BJ (cell line): ENCODE measurements around the gene CLEC3A. TPM values are rescaled to one million over a fixed set of nuclear protein-coding genes. Genes with fewer than 3 reads are reported as not detected.
"Not testable (repeated sequence)": the region's sequence is repeated elsewhere in the genome, so short reads cannot be mapped to it uniquely, and the experiment has no call there.

Experiments used
- CTCF ChIA-PET: fragments of 350-600 bp; formaldehyde crosslinking; extraction: SDS; loops from one replicate; lab custom pipeline; 2021; ENCODE audit warnings: antibody characterized with exemption, inconsistent platforms; lab: Yijun Ruan, JAX
- POLR2A ChIA-PET: fragments of 300-600 bp; sonication (Branson Sonifier 250); formaldehyde crosslinking; extraction: SDS; loops from one replicate; lab custom pipeline; 2021; ENCODE audit warnings: antibody characterized with exemption; lab: Charles Lee
- DNase-seq: peaks from one replicate; pipeline ENCODE4 v3.0.0-alpha.2; 2011; ENCODE audit warnings: low read depth
- H3K27me3 ChIP-seq: 2 replicates; pipeline ENCODE4 v1.6.0; 2011; ENCODE audit warnings: low read length; ENCODE audit not compliant: control insufficient read depth, insufficient read depth
- H3K36me3 ChIP-seq: 2 replicates; pipeline ENCODE4 v1.5.1; 2011; ENCODE audit warnings: low read length; ENCODE audit not compliant: control insufficient read depth, insufficient read depth
- H3K4me3 ChIP-seq: 2 replicates; pipeline ENCODE4 v1.5.1; 2011; ENCODE audit warnings: low read depth, mild to moderate bottlenecking, control low read depth, low read length
- polyA plus RNA-seq: library from polyadenylated mRNA; depleted of rRNA; stranded (reverse); fragments of >200 nt; gene quantifications from 2 replicates; pipeline ENCODE4 v1.2.3, GENCODE V29; 2011
- TF ChIP-seq, protein P1 (sequence below): IDR thresholded peaks from 2 replicates; pipeline ENCODE4 v1.5.1; 2011; ENCODE audit warnings: low read depth, mild to moderate bottlenecking, control low read depth, inconsistent platforms, low read length, moderate library complexity; ENCODE audit not compliant: insufficient read depth

Gene CLEC3A
- polyA plus RNA-seq, 1 experiment: not detected

DNA sequence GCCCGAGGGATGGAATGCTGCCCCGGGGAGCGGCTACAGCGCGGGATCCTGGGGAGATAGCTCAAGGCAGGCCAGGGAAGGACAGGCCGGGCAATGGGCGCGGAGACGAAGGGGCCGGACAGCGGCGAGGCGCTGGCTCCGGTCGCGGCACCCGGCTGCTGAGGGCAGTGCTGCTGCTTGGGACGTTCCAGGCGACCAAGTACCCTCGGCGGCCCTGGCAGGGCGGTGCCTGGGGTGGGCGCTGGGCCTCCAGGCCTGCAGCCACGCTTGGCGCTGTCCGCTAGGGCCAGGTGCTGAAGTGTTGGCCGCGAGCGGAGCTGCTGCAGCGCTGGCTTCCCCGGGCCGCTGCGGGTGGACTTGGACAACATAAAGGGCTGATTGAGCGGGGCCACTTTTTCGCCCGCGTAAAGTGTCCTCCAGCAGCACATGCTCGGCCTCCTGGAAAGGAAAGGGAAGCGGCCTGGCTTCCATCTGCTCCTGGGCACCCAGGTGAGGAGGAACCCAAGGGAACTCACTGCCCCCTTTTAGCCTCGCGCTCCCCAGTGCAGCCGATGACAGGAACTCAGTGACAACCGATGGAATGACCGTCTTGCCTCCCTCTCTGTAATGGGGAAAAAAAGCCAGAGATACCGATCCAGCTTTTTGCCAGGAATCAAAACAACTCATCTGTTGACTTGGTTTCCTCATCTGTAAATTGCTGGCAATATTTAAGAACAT, 23.7 kb downstream of the CLEC3A start:
- ChIA-PET CTCF (no interaction called here), POLR2A (no interaction called here)
- TF ChIP-seq, protein P1, sequence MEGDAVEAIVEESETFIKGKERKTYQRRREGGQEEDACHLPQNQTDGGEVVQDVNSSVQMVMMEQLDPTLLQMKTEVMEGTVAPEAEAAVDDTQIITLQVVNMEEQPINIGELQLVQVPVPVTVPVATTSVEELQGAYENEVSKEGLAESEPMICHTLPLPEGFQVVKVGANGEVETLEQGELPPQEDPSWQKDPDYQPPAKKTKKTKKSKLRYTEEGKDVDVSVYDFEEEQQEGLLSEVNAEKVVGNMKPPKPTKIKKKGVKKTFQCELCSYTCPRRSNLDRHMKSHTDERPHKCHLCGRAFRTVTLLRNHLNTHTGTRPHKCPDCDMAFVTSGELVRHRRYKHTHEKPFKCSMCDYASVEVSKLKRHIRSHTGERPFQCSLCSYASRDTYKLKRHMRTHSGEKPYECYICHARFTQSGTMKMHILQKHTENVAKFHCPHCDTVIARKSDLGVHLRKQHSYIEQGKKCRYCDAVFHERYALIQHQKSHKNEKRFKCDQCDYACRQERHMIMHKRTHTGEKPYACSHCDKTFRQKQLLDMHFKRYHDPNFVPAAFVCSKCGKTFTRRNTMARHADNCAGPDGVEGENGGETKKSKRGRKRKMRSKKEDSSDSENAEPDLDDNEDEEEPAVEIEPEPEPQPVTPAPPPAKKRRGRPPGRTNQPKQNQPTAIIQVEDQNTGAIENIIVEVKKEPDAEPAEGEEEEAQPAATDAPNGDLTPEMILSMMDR: no peak
- no peaks in the 10 kb centered on the region for H3K36me3 ChIP-seq
- no peak for DNase-seq
- H3K27me3 ChIP-seq: no peaks in the 10 kb centered on the region
- H3K4me3 ChIP-seq: no peak overlapping the region

DNA sequence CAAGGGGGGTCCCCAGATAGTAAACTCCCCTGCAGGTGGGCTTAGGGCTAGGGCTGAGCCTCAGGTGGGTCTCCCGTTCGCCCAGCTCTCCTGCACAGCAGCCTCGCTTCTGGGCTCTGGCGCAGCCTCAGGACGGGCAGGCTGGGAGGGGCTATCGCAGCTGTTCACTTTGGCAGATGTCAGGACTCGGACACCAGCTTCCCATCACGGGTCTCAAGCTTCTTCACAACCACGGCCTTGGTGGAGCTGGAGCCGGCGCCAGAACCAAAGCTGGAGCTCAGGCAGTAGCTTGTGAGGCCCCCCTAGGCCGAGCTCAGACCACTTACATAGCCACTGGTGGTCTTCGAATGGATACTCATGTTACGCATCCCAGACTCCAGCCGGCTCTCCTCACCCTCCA, 26.0 kb downstream of the CLEC3A start:
- no peak for DNase-seq
- POLR2A ChIA-PET: no interaction called here
- TF ChIP-seq, protein P1: no peak
- H3K36me3 ChIP-seq: no peaks in the 10 kb centered on the region
- no peak overlapping the region for H3K4me3 ChIP-seq
- no peaks in the 10 kb centered on the region for H3K27me3 ChIP-seq
- CTCF ChIA-PET: interaction anchor here (0.7 kb wide), 1 partner anchor 12 kb away, joined by 3 read pairs; no protein-coding TSS in a partner anchor

DNA sequence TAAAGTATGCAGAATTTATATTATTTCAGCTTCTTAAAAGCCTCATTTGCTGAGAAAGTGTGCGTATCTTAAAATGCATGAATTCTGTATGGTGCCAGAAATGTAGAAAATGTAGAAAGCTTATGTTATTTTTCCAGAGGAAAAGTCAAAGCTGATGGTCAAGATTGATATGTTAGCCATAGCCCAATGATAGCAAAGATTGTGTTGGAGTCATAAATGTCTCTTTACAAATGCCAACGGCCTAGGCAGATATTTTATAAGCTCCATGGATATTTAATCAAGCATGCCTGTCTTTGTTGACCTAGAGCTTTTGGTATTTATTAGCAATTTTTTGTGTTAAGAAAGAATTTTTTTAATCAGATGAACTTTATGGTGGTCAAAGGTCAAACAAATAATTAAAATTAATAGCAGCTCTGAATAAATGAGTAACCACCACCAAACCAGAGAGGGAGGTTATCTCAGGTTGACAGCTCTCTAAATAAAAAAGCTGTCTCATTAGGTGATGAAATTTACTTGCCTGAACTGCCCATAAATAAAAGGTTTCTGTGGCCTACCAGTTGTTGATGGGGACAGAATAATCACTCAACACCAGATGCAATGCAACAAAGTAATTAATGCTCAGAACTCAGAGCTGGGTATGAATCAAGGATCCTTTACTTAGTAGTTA, 28.5 kb downstream of the CLEC3A start:
- TF ChIP-seq, protein P1: no peak
- Histone ChIP-seq H3K4me3 (no peak overlapping the region), H3K36me3 (no peaks in the 10 kb centered on the region), H3K27me3 (no peaks in the 10 kb centered on the region)
- ChIA-PET CTCF (interaction anchor here (0.8 kb wide), 1 partner anchor 12 kb away, joined by 3 read pairs; no protein-coding TSS in a partner anchor), POLR2A (no interaction called here)
- no peak for DNase-seq

DNA sequence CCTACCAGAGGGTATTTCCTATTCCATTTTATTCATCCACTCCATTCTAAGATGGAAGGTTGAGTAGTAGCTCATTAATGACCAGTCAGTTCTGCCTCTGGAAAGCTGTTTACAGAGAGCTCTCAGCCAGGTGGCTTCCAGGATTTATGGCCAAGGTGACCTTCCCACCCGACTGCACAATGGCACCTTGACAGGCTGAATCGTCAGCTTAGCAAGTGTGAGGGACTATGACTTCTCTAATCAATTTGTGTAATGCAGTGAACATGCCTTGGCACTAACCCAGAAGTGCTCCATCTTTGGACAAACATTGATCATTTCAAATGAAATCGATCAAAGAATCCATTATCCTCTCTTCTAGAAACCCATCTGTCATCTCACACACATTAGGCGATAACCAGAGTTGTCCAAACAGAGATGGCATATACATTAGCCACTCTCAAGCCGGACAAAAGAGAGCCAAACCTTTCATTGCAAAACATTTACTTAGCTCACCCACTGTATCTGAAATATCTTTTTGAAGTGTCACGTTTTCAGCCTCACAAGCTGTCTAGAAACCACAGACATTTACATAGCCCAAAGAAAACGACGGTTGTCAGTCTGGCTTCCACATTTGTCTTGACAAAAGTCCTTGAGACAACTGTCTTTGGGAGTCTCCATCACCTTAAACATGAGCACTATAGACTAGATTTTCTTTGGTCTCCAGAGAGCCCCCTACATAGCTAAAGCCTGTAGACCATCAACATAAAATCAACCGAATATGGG, 35.6 kb downstream of the CLEC3A start:
- TF ChIP-seq, protein P1: no peak
- Histone ChIP-seq H3K27me3 (no peaks in the 10 kb centered on the region), H3K36me3 (no peaks in the 10 kb centered on the region), H3K4me3 (no peak overlapping the region)
- POLR2A ChIA-PET: no interaction called here
- CTCF ChIA-PET: no interaction called here
- no peak for DNase-seq

DNA sequence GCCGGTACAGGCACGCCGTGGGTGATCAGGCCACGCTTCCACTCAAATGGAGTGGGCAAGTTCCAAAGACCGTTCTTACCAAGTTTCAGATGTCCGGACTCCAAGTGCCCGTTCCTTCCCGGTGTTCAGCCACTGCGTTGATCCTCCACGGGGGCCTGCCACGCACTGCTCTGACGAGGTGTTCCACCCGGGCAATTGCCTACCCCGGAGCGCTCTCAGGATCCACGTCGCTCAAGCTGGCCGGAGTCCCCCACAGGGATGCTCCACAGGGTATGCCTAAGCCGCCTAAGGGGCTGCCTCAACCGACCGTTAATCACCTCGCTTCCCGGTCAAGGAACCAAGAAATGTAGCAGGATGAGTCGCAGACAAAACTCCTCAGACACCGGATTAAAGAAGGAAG, 37.5 kb downstream of the CLEC3A start:
- DNase-seq, CTCF ChIA-PET, H3K36me3 ChIP-seq, POLR2A ChIA-PET, H3K4me3 ChIP-seq, H3K27me3 ChIP-seq: not testable (repeated sequence)
